HCT116 (cell line): ENCODE results near the gene C11orf42. TPM values are rescaled to one million over a fixed set of nuclear protein-coding genes. Genes with fewer than 3 reads are reported as not detected.

ENCODE experiments used
- ATAC-seq: fragments of 200-7000 bp; cut with Tn5 transposase; 2 replicates; pipeline ENCODE4 v1.9.1; 2020; ENCODE audit warnings: mild to moderate bottlenecking, moderate library complexity
- BruUV-seq: library from RNA; stranded (reverse); fragments of 400-500 nt; replicated peaks from 2 replicates; lab custom pipeline; 2021; lab: Mats Ljungman, UMichigan
- CTCF ChIA-PET: fragments of 300-600 bp; sonication (Branson Sonifier 250); formaldehyde crosslinking; loops from one replicate; lab custom pipeline; 2021; ENCODE audit warnings: antibody characterized with exemption; lab: Charles Lee
- POLR2A ChIA-PET: fragments of 300-600, 350-600 bp; sonication (Branson Sonifier 250); formaldehyde crosslinking; loops from one replicate; lab custom pipeline; 2021; ENCODE audit warnings: antibody characterized with exemption; lab: Charles Lee
- RAD21 ChIA-PET, 2 experiments: fragments of 300-600 bp; sonication (Branson Sonifier 250); formaldehyde crosslinking; loops; one replicate each; lab custom pipeline; 2023; ENCODE audit warnings: low total read pairs in 2 of 2; ENCODE audit not compliant: uncharacterized antibody in 2 of 2, unreplicated experiment in 2 of 2, low non-redundant PET in 1 of 2; lab: Charles Lee
- DNase-seq: peaks from one replicate; pipeline ENCODE4 v3.0.0-alpha.2; 2010; ENCODE audit warnings: low read depth, low spot score
- H2AFZ ChIP-seq: fragments of 200-600 bp; shearing (Covaris generic), sonication (generic); 2 replicates; pipeline ENCODE4 v1.6.1; 2017; ENCODE audit warnings: low read depth, mixed run types, mixed read lengths, antibody characterized with exemption, low read length; ENCODE audit not compliant: poor library complexity, severe bottlenecking
- H3K27ac ChIP-seq: 2 replicates; pipeline ENCODE4 v1.5.1; 2012; ENCODE audit warnings: low read depth, low read length
- H3K27me3 ChIP-seq: fragments of 200-600 bp; sonication (generic); 2 replicates; pipeline ENCODE4 v1.6.1; 2016; ENCODE audit warnings: mixed run types, low read length, mixed read lengths; ENCODE audit not compliant: insufficient read depth
- H3K36me3 ChIP-seq, 2 experiments: fragments of 200-500 bp in 1 of 2; fragments of 200-600 bp in 1 of 2; sonication (Bioruptor generic) in 1 of 2; sonication (generic) in 1 of 2; 2 replicates each; pipeline versions ENCODE4 v1.5.1 to v1.6.1; 2014 to 2016; ENCODE audit warnings: low read length in 2 of 2, inconsistent platforms in 1 of 2, mixed read lengths in 1 of 2, mixed run types in 1 of 2; ENCODE audit not compliant: insufficient read depth in 2 of 2, control insufficient read depth in 1 of 2
- H3K4me1 ChIP-seq, 2 experiments: fragments of 200-600 bp in 1 of 2; sonication (generic) in 1 of 2; 2 replicates each; pipeline versions ENCODE4 v1.5.1 to v1.6.1; 2012 to 2017; ENCODE audit warnings: low read length in 2 of 2, inconsistent platforms in 1 of 2, mild to moderate bottlenecking in 1 of 2, mixed read lengths in 1 of 2, mixed run types in 1 of 2, moderate library complexity in 1 of 2; ENCODE audit not compliant: insufficient read depth in 2 of 2, control insufficient read depth in 1 of 2
- H3K4me2 ChIP-seq: fragments of 200-600 bp; sonication (generic); 2 replicates; pipeline ENCODE4 v1.6.1; 2017; ENCODE audit warnings: mixed run types, low read length, mixed read lengths
- H3K4me3 ChIP-seq, 2 experiments: fragments of 200-600 bp in 1 of 2; sonication (generic) in 1 of 2; replicated peaks in 1 of 2; 2 replicates each; pipeline ENCODE4 v1.5.1; 2011 to 2016; ENCODE audit warnings: low read length in 2 of 2, control low read depth in 1 of 2, low read depth in 1 of 2, mild to moderate bottlenecking in 1 of 2, mixed read lengths in 1 of 2, mixed run types in 1 of 2
- H3K79me2 ChIP-seq: fragments of 200-600 bp; sonication (generic); 2 replicates; pipeline ENCODE4 v1.6.1; 2017; ENCODE audit warnings: mild to moderate bottlenecking, mixed run types, low read length, moderate library complexity, mixed read lengths; ENCODE audit not compliant: insufficient read depth
- H3K9ac ChIP-seq: fragments of 200-600 bp; sonication (generic); 2 replicates; pipeline ENCODE4 v1.6.1; 2016; ENCODE audit warnings: low read length, mixed read lengths
- H3K9me2 ChIP-seq: fragments of 200-600 bp; sonication (generic), shearing (Covaris generic); 2 replicates; pipeline ENCODE4 v1.6.1; 2017; ENCODE audit warnings: mixed run types, mild to moderate bottlenecking, moderate library complexity; ENCODE audit not compliant: insufficient read depth
- H3K9me3 ChIP-seq, 2 experiments: fragments of 200-500 bp in 1 of 2; fragments of 200-600 bp in 1 of 2; sonication (Bioruptor generic) in 1 of 2; sonication (generic) in 1 of 2; 2 replicates each; pipeline ENCODE4 v1.6.1; 2014 to 2017; ENCODE audit warnings: low read length in 2 of 2, mixed read lengths in 2 of 2, inconsistent platforms in 1 of 2, low read depth in 1 of 2, mild to moderate bottlenecking in 1 of 2, mixed run types in 1 of 2, moderate library complexity in 1 of 2; ENCODE audit not compliant: control insufficient read depth in 1 of 2, insufficient read depth in 1 of 2
- H4K20me1 ChIP-seq: fragments of 200-600 bp; sonication (generic), shearing (Covaris generic); 2 replicates; pipeline ENCODE4 v1.6.1; 2017; ENCODE audit warnings: mixed run types, mild to moderate bottlenecking, moderate library complexity; ENCODE audit not compliant: insufficient read depth
- CBX3 ChIP-seq: IDR thresholded peaks from 2 replicates; pipeline ENCODE4 v1.6.1; 2012; ENCODE audit warnings: low read depth
- CEBPB ChIP-seq: IDR thresholded peaks from 2 replicates; pipeline ENCODE4 v1.6.1; 2012; ENCODE audit warnings: low read depth
- ELF1 ChIP-seq: IDR thresholded peaks from 2 replicates; pipeline ENCODE4 v1.6.1; 2012; ENCODE audit warnings: low read depth, borderline replicate concordance
- EZH2 ChIP-seq: fragments of 200-600 bp; sonication (generic); IDR thresholded peaks from 2 replicates; pipeline ENCODE4 v1.6.1; 2017; ENCODE audit warnings: antibody characterized with exemption, mixed run types
- FOSL1 ChIP-seq: IDR thresholded peaks from 2 replicates; pipeline ENCODE4 v1.6.1; 2012; ENCODE audit warnings: low read depth
- JUND ChIP-seq: IDR thresholded peaks from 2 replicates; pipeline ENCODE4 v1.6.1; 2012
- MAX ChIP-seq: IDR thresholded peaks from 2 replicates; pipeline ENCODE4 v1.6.1; 2012
- POLR2A ChIP-seq: IDR thresholded peaks from 2 replicates; pipeline ENCODE4 v1.7.0; 2011; ENCODE audit warnings: borderline replicate concordance; ENCODE audit not compliant: insufficient read depth, insufficient read length; ENCODE audit errors: extremely low read depth
- POLR2AphosphoS5 ChIP-seq: IDR thresholded peaks from 2 replicates; pipeline ENCODE4 v1.6.1; 2011; ENCODE audit warnings: mild to moderate bottlenecking, low read depth, low read length, moderate library complexity
- RAD21 ChIP-seq: IDR thresholded peaks from 2 replicates; pipeline ENCODE4 v1.6.1; 2012; ENCODE audit warnings: low read depth, mild to moderate bottlenecking
- SIN3A ChIP-seq: IDR thresholded peaks from 2 replicates; pipeline ENCODE4 v1.6.1; 2012; ENCODE audit warnings: low read depth
- SP1 ChIP-seq: IDR thresholded peaks from 2 replicates; pipeline ENCODE4 v1.6.1; 2012; ENCODE audit warnings: low read depth
- TCF7L2 ChIP-seq: IDR thresholded peaks from 2 replicates; pipeline ENCODE4 v1.7.0; 2011; ENCODE audit warnings: borderline replicate concordance, inconsistent platforms; ENCODE audit not compliant: insufficient read depth, insufficient read length; ENCODE audit errors: extremely low read depth
- ZFX ChIP-seq: fragments of 450-650 bp; IDR thresholded peaks from 2 replicates; pipeline ENCODE4 v1.6.1; 2017
- ZNF274 ChIP-seq: fragments of 200-500 bp; sonication (Bioruptor generic); IDR thresholded peaks from 2 replicates; pipeline ENCODE4 v1.6.1; 2014; ENCODE audit warnings: mild to moderate bottlenecking, low read depth, low read length, inconsistent platforms
- intact Hi-C: fragments of 100-400 bp; cut with micrococcal nuclease; formaldehyde crosslinking; loops from 2 replicates; pipeline ENCODE4 v1.10.0; 2022
- total RNA-seq: library from RNA; stranded (reverse); gene quantifications from one replicate; pipeline ENCODE4 v1.2.1, GENCODE V29; 2021; ENCODE audit not compliant: unreplicated experiment
- TF ChIP-seq, protein P1 (sequence below): IDR thresholded peaks from 2 replicates; pipeline ENCODE4 v1.6.1; 2011; ENCODE audit warnings: mild to moderate bottlenecking, low read length, moderate library complexity; ENCODE audit not compliant: insufficient replicate concordance; ENCODE audit errors: extremely low read depth
- TF ChIP-seq, protein P2 (sequence below), 3 experiments: fragments of 200-600 bp in 1 of 3; sonication (generic) in 1 of 3; IDR thresholded peaks in 2 of 3; conservative IDR thresholded peaks in 1 of 3; 2 replicates each; pipeline ENCODE4 v1.5.1; 2012 to 2017; ENCODE audit warnings: low read depth in 2 of 3, low read length in 2 of 3, antibody characterized with exemption in 1 of 3, borderline replicate concordance in 1 of 3, control low read depth in 1 of 3, mild to moderate bottlenecking in 1 of 3, mixed read lengths in 1 of 3, mixed run types in 1 of 3, moderate library complexity in 1 of 3; ENCODE audit not compliant: insufficient read depth in 1 of 3
- TF ChIP-seq, protein P3 (sequence below): IDR thresholded peaks from 2 replicates; pipeline ENCODE4 v1.6.1; 2012
- TF ChIP-seq, protein P4 (sequence below): IDR thresholded peaks from 2 replicates; pipeline ENCODE4 v1.6.1; 2012; ENCODE audit warnings: low read depth

Gene C11orf42
- total RNA-seq, 1 experiment from 2014 or later: not detected

- no peak for ATAC-seq
- CTCF ChIA-PET: no interaction called here
- intact Hi-C loops: no loop called here
- POLR2A ChIA-PET: no interaction called here
- no peak overlapping the region for H3K4me3 ChIP-seq
- H3K4me1 ChIP-seq: peaks cover 0 to 7% of the 10 kb centered on the region in 2 experiments; a peak in 1 of 4 replicates
- H4K20me1 ChIP-seq: no peaks in the 10 kb centered on the region
- H3K36me3 ChIP-seq: peaks cover 0 to 13% of the 10 kb centered on the region in 2 experiments; a peak in 3 of 4 replicates
- H3K9me2 ChIP-seq: no peaks in the 10 kb centered on the region
- H3K27me3 ChIP-seq: no peaks in the 10 kb centered on the region
- H3K9ac ChIP-seq: no peak overlapping the region
- RAD21 ChIA-PET: no interaction called here
- no peak overlapping the region for H3K27ac ChIP-seq
- no peaks in the 10 kb centered on the region for H3K9me3 ChIP-seq
- no peak for TF ChIP-seq POLR2AphosphoS5
- no peak for TF ChIP-seq ELF1
- TF ChIP-seq CBX3: no peak
- TF ChIP-seq, protein P1, sequence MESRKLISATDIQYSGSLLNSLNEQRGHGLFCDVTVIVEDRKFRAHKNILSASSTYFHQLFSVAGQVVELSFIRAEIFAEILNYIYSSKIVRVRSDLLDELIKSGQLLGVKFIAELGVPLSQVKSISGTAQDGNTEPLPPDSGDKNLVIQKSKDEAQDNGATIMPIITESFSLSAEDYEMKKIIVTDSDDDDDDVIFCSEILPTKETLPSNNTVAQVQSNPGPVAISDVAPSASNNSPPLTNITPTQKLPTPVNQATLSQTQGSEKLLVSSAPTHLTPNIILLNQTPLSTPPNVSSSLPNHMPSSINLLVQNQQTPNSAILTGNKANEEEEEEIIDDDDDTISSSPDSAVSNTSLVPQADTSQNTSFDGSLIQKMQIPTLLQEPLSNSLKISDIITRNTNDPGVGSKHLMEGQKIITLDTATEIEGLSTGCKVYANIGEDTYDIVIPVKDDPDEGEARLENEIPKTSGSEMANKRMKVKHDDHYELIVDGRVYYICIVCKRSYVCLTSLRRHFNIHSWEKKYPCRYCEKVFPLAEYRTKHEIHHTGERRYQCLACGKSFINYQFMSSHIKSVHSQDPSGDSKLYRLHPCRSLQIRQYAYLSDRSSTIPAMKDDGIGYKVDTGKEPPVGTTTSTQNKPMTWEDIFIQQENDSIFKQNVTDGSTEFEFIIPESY: no peak
- TF ChIP-seq, protein P2, sequence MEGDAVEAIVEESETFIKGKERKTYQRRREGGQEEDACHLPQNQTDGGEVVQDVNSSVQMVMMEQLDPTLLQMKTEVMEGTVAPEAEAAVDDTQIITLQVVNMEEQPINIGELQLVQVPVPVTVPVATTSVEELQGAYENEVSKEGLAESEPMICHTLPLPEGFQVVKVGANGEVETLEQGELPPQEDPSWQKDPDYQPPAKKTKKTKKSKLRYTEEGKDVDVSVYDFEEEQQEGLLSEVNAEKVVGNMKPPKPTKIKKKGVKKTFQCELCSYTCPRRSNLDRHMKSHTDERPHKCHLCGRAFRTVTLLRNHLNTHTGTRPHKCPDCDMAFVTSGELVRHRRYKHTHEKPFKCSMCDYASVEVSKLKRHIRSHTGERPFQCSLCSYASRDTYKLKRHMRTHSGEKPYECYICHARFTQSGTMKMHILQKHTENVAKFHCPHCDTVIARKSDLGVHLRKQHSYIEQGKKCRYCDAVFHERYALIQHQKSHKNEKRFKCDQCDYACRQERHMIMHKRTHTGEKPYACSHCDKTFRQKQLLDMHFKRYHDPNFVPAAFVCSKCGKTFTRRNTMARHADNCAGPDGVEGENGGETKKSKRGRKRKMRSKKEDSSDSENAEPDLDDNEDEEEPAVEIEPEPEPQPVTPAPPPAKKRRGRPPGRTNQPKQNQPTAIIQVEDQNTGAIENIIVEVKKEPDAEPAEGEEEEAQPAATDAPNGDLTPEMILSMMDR (IDR thresholded peaks at IDR 0.05 in 2 of 3, conservative IDR thresholded peaks at IDR 0.05 in 1 of 3; ENCODE audit: borderline replicate concordance in 1 of 3, insufficient read depth in 1 of 3, low read depth in 2 of 3, low read length in 2 of 3): no peak
- no peak for TF ChIP-seq EZH2
- no peak for TF ChIP-seq POLR2A
- no peak for TF ChIP-seq SIN3A
- TF ChIP-seq TCF7L2: no peak
- TF ChIP-seq, protein P3, sequence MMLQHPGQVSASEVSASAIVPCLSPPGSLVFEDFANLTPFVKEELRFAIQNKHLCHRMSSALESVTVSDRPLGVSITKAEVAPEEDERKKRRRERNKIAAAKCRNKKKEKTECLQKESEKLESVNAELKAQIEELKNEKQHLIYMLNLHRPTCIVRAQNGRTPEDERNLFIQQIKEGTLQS: no peak
- TF ChIP-seq CEBPB: no peak
- TF ChIP-seq ZFX: no peak
- TF ChIP-seq RAD21: no peak
- no peak for TF ChIP-seq SP1
- no peak for TF ChIP-seq FOSL1
- TF ChIP-seq JUND: no peak
- TF ChIP-seq MAX: no peak
- TF ChIP-seq, protein P4, sequence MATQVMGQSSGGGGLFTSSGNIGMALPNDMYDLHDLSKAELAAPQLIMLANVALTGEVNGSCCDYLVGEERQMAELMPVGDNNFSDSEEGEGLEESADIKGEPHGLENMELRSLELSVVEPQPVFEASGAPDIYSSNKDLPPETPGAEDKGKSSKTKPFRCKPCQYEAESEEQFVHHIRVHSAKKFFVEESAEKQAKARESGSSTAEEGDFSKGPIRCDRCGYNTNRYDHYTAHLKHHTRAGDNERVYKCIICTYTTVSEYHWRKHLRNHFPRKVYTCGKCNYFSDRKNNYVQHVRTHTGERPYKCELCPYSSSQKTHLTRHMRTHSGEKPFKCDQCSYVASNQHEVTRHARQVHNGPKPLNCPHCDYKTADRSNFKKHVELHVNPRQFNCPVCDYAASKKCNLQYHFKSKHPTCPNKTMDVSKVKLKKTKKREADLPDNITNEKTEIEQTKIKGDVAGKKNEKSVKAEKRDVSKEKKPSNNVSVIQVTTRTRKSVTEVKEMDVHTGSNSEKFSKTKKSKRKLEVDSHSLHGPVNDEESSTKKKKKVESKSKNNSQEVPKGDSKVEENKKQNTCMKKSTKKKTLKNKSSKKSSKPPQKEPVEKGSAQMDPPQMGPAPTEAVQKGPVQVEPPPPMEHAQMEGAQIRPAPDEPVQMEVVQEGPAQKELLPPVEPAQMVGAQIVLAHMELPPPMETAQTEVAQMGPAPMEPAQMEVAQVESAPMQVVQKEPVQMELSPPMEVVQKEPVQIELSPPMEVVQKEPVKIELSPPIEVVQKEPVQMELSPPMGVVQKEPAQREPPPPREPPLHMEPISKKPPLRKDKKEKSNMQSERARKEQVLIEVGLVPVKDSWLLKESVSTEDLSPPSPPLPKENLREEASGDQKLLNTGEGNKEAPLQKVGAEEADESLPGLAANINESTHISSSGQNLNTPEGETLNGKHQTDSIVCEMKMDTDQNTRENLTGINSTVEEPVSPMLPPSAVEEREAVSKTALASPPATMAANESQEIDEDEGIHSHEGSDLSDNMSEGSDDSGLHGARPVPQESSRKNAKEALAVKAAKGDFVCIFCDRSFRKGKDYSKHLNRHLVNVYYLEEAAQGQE: no peak
- TF ChIP-seq ZNF274: no peak
- TF ChIP-seq, all 23 proteins: peak for 0
- Histone ChIP-seq H3K4me2 (no peak overlapping the region), H2AFZ (no peak overlapping the region), H3K79me2 (peaks cover 41% of the 10 kb centered on the region)
- no TSS peak for BruUV-seq
- DNase-seq: no peak
Observed at GRCh38 chr11:6223854-6224253, 18.5 kb downstream of the C11orf42 start.
